HG03378 (cell line): ENCODE data around the gene ARHGEF40.

Experiments
- ATAC-seq: cut with Tn5 transposase; IDR thresholded peaks from one replicate; pipeline ENCODE4 v1.9.1; 2021; ENCODE audit warnings: mild to moderate bottlenecking, moderate library complexity; ENCODE audit not compliant: unreplicated experiment

Gene ARHGEF40

GRCh38 chr14:21070083-21070609, at the start of gene ARHGEF40:
TSS of gene ARHGEF40 (plus strand) at chr14:21070304. CDS start at chr14:21070397, 93 bp downstream.
- ATAC-seq = no peak

GRCh38 chr14:21020977-21021545, 49.0 kb upstream of the ARHGEF40 start:
- ATAC-seq = no peak

GRCh38 chr14:21022686-21023085, 47.4 kb upstream of the ARHGEF40 start:
- no peak for ATAC-seq

GRCh38 chr14:21023174-21023573, 46.9 kb upstream of the ARHGEF40 start:
- ATAC-seq = no peak

GRCh38 chr14:21023817-21024584, 46.1 kb upstream of the ARHGEF40 start:
- no peak for ATAC-seq

GRCh38 chr14:21024585-21025370, 45.3 kb upstream of the ARHGEF40 start, which contains the start of gene NDRG2:
TSS of gene NDRG2 (minus strand) at chr14:21025061. CDS start at chr14:21023315, 1,746 bp downstream.
- ATAC-seq = no peak

GRCh38 chr14:21025371-21026273, 44.5 kb upstream of the ARHGEF40 start:
- no peak for ATAC-seq

- no peak for ATAC-seq
These were observed 43.7 kb upstream of the ARHGEF40 start for GRCh38 chr14:21026274-21026987.

- ATAC-seq = no peak
These were observed 43.2 kb upstream of the ARHGEF40 start for GRCh38 chr14:21026988-21027315.

GRCh38 chr14:21029917-21030316, 40.2 kb upstream of the ARHGEF40 start, which contains the start of gene TPPP2:
TSS of gene TPPP2 (plus strand) at chr14:21030217. CDS start at chr14:21030582, 365 bp downstream.
- no peak for ATAC-seq

GRCh38 chr14:21030531-21030930, 39.6 kb upstream of the ARHGEF40 start:
- no peak for ATAC-seq

GRCh38 chr14:21032326-21033132, 37.6 kb upstream of the ARHGEF40 start:
- ATAC-seq = no peak

GRCh38 chr14:21033133-21033698, 36.9 kb upstream of the ARHGEF40 start:
- ATAC-seq = no peak

- no peak for ATAC-seq
These were observed 35.4 kb upstream of the ARHGEF40 start, which contains the start of gene RNASE13 for GRCh38 chr14:21034707-21035106. TSS of gene RNASE13 (minus strand) at chr14:21034807. CDS start at chr14:21034288, 519 bp downstream.

GRCh38 chr14:21036751-21037150, 33.4 kb upstream of the ARHGEF40 start:
- ATAC-seq = no peak

GRCh38 chr14:21037156-21037555, 32.9 kb upstream of the ARHGEF40 start:
- no peak for ATAC-seq

GRCh38 chr14:21038441-21039422, 31.4 kb upstream of the ARHGEF40 start:
- ATAC-seq = no peak
